Measurements from ENCODE around the gene TSPAN17.

Gene TSPAN17

GRCh38 chr5:176643491-176644219 is 3.6 kb upstream of the TSPAN17 start:
- no peak for DNase-seq

- no peak for DNase-seq
These were observed 3.0 kb upstream of the TSPAN17 start for GRCh38 chr5:176644294-176644693.

- DNase-seq: no peak
These were observed 2.2 kb upstream of the TSPAN17 start for GRCh38 chr5:176644878-176645670.

GRCh38 chr5:176646049-176646706 is 1.1 kb upstream of the TSPAN17 start:
- no peak for DNase-seq

GRCh38 chr5:176646707-176647029 is 616 bp upstream of the TSPAN17 start:
- DNase-seq: no peak

GRCh38 chr5:176647843-176648473 is 674 bp downstream of the TSPAN17 start:
- DNase-seq: no peak

GRCh38 chr5:176648474-176649194 is 1.4 kb downstream of the TSPAN17 start:
- no peak for DNase-seq

- no peak for DNase-seq
These were observed 3.1 kb downstream of the TSPAN17 start for GRCh38 chr5:176650354-176650884.

GRCh38 chr5:176651472-176651980 is 4.2 kb downstream of the TSPAN17 start:
- DNase-seq: no peak

GRCh38 chr5:176652136-176652535 is 4.9 kb downstream of the TSPAN17 start:
- DNase-seq: no peak

GRCh38 chr5:176653401-176654385 is 6.4 kb downstream of the TSPAN17 start:
- DNase-seq: no peak

- DNase-seq: no peak
These were observed 7.6 kb downstream of the TSPAN17 start for GRCh38 chr5:176654856-176655255.

- no peak for DNase-seq
These were observed 9.2 kb downstream of the TSPAN17 start for GRCh38 chr5:176656467-176656990.

- peak; percentile 30 for DNase-seq
These were observed 10.8 kb downstream of the TSPAN17 start for GRCh38 chr5:176658007-176658599.

GRCh38 chr5:176658817-176659511 is 11.7 kb downstream of the TSPAN17 start:
- peak; percentile 15 for DNase-seq

GRCh38 chr5:176659512-176659839 is 12.2 kb downstream of the TSPAN17 start:
- no peak for DNase-seq

GRCh38 chr5:176659860-176660461 is 12.7 kb downstream of the TSPAN17 start:
- DNase-seq: no peak

- no peak for DNase-seq
These were observed 13.2 kb downstream of the TSPAN17 start for GRCh38 chr5:176660530-176660859.

- DNase-seq: peak; percentile 58
These were observed 13.8 kb downstream of the TSPAN17 start for GRCh38 chr5:176660860-176661641.
